HEK293 (cell line): ENCODE measurements around the gene PRKCE.

Source experiments
- MYNN ChIP-seq: fragments of 450-650 bp; formaldehyde crosslinking; IDR thresholded peaks from 2 replicates; pipeline ENCODE4 v1.5.1; 2016; ENCODE audit warnings: missing biosample characterization, missing genetic modification characterization, borderline replicate concordance
- PRDM1 ChIP-seq: fragments of 450-650 bp; formaldehyde crosslinking; IDR thresholded peaks from 2 replicates; pipeline ENCODE4; 2016; ENCODE audit warnings: missing biosample characterization, missing genetic modification characterization
- SCRT2 ChIP-seq: fragments of 450-650 bp; formaldehyde crosslinking; IDR thresholded peaks from 2 replicates; pipeline ENCODE4 v1.5.1; 2016; ENCODE audit warnings: missing biosample characterization, missing genetic modification characterization
- ZBTB8A ChIP-seq: fragments of 450-650 bp; formaldehyde crosslinking; IDR thresholded peaks from 2 replicates; pipeline ENCODE4 v1.5.1; 2016; ENCODE audit warnings: missing biosample characterization, missing genetic modification characterization
- ZNF138 ChIP-seq: fragments of 450-650 bp; formaldehyde crosslinking; IDR thresholded peaks from 2 replicates; pipeline ENCODE4 v1.5.1; 2016; ENCODE audit warnings: missing biosample characterization, missing genetic modification characterization, borderline replicate concordance
- ZNF274 ChIP-seq, 2 experiments: fragments of 200-500 bp in 1 of 2; fragments of 450-650 bp in 1 of 2; sonication (Bioruptor generic) in 1 of 2; formaldehyde crosslinking in 1 of 2; IDR thresholded peaks; 2 replicates each; pipeline versions ENCODE4 v1.5.1 to v1.6.1; 2014 to 2016; ENCODE audit warnings: borderline replicate concordance in 1 of 2, inconsistent platforms in 1 of 2, low read length in 1 of 2, missing biosample characterization in 1 of 2, missing genetic modification characterization in 1 of 2
- ZNF530 ChIP-seq: fragments of 450-650 bp; formaldehyde crosslinking; IDR thresholded peaks from 2 replicates; pipeline ENCODE4 v1.5.1; 2016; ENCODE audit warnings: low read depth, missing biosample characterization, missing genetic modification characterization
- ZNF561 ChIP-seq: fragments of 450-650 bp; IDR thresholded peaks from 2 replicates; pipeline ENCODE4 v1.5.1; 2018; ENCODE audit warnings: missing biosample characterization, missing genetic modification characterization, borderline replicate concordance
- ZNF660 ChIP-seq: fragments of 450-650 bp; IDR thresholded peaks from 2 replicates; pipeline ENCODE4 v1.5.1; 2018; ENCODE audit warnings: missing biosample characterization, mild to moderate bottlenecking, missing genetic modification characterization
- ZNF664 ChIP-seq: fragments of 450-650 bp; formaldehyde crosslinking; IDR thresholded peaks from 2 replicates; pipeline ENCODE4 v1.5.1; 2016; ENCODE audit warnings: missing biosample characterization, missing genetic modification characterization
- TF ChIP-seq, protein P1 (sequence below): fragments of 450-650 bp; formaldehyde crosslinking; IDR thresholded peaks from 2 replicates; pipeline ENCODE4 v1.5.1; 2016; ENCODE audit warnings: missing biosample characterization, missing genetic modification characterization
- TF ChIP-seq, protein P2 (sequence below): fragments of 450-650 bp; formaldehyde crosslinking; optimal IDR thresholded peaks from 2 replicates; pipeline ENCODE3; 2016; ENCODE audit warnings: missing biosample characterization, mild to moderate bottlenecking, missing genetic modification characterization
- TF ChIP-seq, protein P3 (sequence below): fragments of 450-650 bp; IDR thresholded peaks from 2 replicates; pipeline ENCODE4 v1.5.1; 2018; ENCODE audit warnings: missing biosample characterization, missing genetic modification characterization
- TF ChIP-seq, protein P4 (sequence below): fragments of 450-650 bp; formaldehyde crosslinking; IDR thresholded peaks from 2 replicates; pipeline ENCODE4 v1.5.1; 2016; ENCODE audit warnings: missing biosample characterization, missing genetic modification characterization, low read depth

DNA sequence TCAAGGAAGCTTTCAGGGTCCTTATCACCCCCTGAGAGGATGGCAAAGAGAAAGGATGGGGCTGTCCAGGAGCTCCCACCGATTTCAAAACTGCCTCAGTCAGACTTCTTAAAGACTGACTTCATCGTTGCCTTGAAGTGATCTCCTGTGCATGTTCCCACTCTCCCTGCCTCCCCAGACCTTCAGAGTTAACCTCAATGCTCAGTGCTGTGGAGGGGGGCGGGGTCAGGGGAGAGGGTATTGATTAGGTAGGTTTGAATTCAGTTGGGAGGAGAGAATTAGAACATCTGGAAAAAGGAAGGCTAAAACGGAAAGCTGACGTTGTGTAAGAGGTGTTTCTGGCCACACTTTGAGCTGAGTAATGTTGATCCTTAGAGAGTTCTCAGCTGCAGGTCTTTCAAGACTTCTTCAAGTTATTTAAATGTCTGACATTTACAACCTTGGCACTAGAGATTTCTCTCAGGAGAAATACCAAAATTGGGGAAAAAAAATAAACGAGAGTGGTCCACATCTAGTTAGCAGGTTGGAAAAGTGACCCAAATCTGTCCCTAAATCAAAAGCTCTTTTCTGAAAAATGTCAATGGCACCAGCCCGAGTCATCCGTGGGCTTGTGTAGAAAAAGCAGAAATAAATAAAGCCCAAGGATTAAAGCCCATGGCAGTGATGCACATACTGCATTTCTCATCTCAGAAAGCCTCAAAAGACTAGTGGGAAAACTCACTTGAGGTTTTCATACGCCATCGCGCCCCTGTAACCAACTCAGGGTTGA is 511.0 kb downstream of the PRKCE start:
- TF ChIP-seq, protein P1, sequence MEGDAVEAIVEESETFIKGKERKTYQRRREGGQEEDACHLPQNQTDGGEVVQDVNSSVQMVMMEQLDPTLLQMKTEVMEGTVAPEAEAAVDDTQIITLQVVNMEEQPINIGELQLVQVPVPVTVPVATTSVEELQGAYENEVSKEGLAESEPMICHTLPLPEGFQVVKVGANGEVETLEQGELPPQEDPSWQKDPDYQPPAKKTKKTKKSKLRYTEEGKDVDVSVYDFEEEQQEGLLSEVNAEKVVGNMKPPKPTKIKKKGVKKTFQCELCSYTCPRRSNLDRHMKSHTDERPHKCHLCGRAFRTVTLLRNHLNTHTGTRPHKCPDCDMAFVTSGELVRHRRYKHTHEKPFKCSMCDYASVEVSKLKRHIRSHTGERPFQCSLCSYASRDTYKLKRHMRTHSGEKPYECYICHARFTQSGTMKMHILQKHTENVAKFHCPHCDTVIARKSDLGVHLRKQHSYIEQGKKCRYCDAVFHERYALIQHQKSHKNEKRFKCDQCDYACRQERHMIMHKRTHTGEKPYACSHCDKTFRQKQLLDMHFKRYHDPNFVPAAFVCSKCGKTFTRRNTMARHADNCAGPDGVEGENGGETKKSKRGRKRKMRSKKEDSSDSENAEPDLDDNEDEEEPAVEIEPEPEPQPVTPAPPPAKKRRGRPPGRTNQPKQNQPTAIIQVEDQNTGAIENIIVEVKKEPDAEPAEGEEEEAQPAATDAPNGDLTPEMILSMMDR (tag by site-specific recombination), result no peak
- TF ChIP-seq MYNN (tag by site-specific recombination), result no peak
- no peak for TF ChIP-seq ZNF660 (tag by site-specific recombination)
- TF ChIP-seq ZNF664 (tag by site-specific recombination), result no peak
- no peak for TF ChIP-seq ZNF274 (IDR thresholded peaks at IDR 0.05; ENCODE audit: low read length)
- TF ChIP-seq ZNF274 (tag by site-specific recombination; IDR thresholded peaks at IDR 0.05; ENCODE audit: borderline replicate concordance), result no peak
- TF ChIP-seq ZNF530, result no peak
- TF ChIP-seq, protein P2, sequence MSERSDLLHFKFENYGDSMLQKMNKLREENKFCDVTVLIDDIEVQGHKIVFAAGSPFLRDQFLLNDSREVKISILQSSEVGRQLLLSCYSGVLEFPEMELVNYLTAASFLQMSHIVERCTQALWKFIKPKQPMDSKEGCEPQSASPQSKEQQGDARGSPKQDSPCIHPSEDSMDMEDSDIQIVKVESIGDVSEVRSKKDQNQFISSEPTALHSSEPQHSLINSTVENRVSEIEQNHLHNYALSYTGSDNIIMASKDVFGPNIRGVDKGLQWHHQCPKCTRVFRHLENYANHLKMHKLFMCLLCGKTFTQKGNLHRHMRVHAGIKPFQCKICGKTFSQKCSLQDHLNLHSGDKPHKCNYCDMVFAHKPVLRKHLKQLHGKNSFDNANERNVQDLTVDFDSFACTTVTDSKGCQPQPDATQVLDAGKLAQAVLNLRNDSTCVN (tag by site-specific recombination), result no peak
- no peak for TF ChIP-seq SCRT2 (tag by site-specific recombination)
- TF ChIP-seq, protein P3, sequence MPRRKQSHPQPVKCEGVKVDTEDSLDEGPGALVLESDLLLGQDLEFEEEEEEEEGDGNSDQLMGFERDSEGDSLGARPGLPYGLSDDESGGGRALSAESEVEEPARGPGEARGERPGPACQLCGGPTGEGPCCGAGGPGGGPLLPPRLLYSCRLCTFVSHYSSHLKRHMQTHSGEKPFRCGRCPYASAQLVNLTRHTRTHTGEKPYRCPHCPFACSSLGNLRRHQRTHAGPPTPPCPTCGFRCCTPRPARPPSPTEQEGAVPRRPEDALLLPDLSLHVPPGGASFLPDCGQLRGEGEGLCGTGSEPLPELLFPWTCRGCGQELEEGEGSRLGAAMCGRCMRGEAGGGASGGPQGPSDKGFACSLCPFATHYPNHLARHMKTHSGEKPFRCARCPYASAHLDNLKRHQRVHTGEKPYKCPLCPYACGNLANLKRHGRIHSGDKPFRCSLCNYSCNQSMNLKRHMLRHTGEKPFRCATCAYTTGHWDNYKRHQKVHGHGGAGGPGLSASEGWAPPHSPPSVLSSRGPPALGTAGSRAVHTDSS (tag by site-specific recombination), result no peak
- TF ChIP-seq ZNF561 (tag by site-specific recombination), result no peak
- TF ChIP-seq ZNF138 (tag by site-specific recombination), result no peak
- TF ChIP-seq, protein P4, sequence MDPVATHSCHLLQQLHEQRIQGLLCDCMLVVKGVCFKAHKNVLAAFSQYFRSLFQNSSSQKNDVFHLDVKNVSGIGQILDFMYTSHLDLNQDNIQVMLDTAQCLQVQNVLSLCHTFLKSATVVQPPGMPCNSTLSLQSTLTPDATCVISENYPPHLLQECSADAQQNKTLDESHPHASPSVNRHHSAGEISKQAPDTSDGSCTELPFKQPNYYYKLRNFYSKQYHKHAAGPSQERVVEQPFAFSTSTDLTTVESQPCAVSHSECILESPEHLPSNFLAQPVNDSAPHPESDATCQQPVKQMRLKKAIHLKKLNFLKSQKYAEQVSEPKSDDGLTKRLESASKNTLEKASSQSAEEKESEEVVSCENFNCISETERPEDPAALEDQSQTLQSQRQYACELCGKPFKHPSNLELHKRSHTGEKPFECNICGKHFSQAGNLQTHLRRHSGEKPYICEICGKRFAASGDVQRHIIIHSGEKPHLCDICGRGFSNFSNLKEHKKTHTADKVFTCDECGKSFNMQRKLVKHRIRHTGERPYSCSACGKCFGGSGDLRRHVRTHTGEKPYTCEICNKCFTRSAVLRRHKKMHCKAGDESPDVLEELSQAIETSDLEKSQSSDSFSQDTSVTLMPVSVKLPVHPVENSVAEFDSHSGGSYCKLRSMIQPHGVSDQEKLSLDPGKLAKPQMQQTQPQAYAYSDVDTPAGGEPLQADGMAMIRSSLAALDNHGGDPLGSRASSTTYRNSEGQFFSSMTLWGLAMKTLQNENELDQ (tag by site-specific recombination), result no peak
- no peak for TF ChIP-seq PRDM1
- TF ChIP-seq ZBTB8A (tag by site-specific recombination), result no peak
